Astrocyte (in vitro differentiated cells and primary cell): ENCODE measurements around the gene RRP9. TPM values are rescaled to one million over a fixed set of nuclear protein-coding genes. Genes with fewer than 3 reads are reported as not detected.

Experiments used
- DNase-seq: peaks from one replicate; pipeline ENCODE4 v3.0.0-alpha.2; 2010; ENCODE audit warnings: low read depth
- FAIRE-seq: peaks from 2 replicates; lab custom pipeline; 2011; peaks lifted over from hg19 to GRCh38; lab: Jason Lieb, UNC
- H2AFZ ChIP-seq: 2 replicates; pipeline ENCODE4 v1.6.0; 2012; ENCODE audit warnings: low read depth, low read length, inconsistent platforms
- H3K27ac ChIP-seq: 2 replicates; pipeline ENCODE4 v1.5.1; 2011; ENCODE audit warnings: low read depth, low read length, inconsistent platforms
- H3K27me3 ChIP-seq: 2 replicates; pipeline ENCODE4 v1.6.0; 2011; ENCODE audit warnings: low read length, inconsistent platforms; ENCODE audit not compliant: insufficient read depth
- H3K36me3 ChIP-seq: 2 replicates; pipeline ENCODE4 v1.5.1; 2011; ENCODE audit warnings: low read length, inconsistent platforms; ENCODE audit not compliant: insufficient read depth
- H3K4me1 ChIP-seq: 2 replicates; pipeline ENCODE4 v1.5.1; 2011; ENCODE audit warnings: low read length, inconsistent platforms; ENCODE audit not compliant: insufficient read depth
- H3K4me2 ChIP-seq: 2 replicates; pipeline ENCODE4 v1.6.0; 2012; ENCODE audit warnings: low read length, inconsistent platforms
- H3K4me3 ChIP-seq: 2 replicates; pipeline ENCODE4 v1.5.1; 2011; ENCODE audit warnings: low read depth, mild to moderate bottlenecking, low read length, inconsistent platforms; ENCODE audit not compliant: insufficient read depth
- H3K79me2 ChIP-seq: 2 replicates; pipeline ENCODE4 v1.6.0; 2012; ENCODE audit warnings: mild to moderate bottlenecking, low read length, inconsistent platforms; ENCODE audit not compliant: insufficient read depth
- H3K9ac ChIP-seq: 2 replicates; pipeline ENCODE4 v1.6.0; 2012; ENCODE audit warnings: mild to moderate bottlenecking, low read length, inconsistent platforms
- H3K9me3 ChIP-seq: 2 replicates; pipeline ENCODE4 v1.5.1; 2012; ENCODE audit warnings: low read depth, mild to moderate bottlenecking, low read length, inconsistent platforms; ENCODE audit not compliant: insufficient read depth
- H4K20me1 ChIP-seq: 2 replicates; pipeline ENCODE4 v1.6.0; 2012; ENCODE audit warnings: low read length, inconsistent platforms; ENCODE audit not compliant: insufficient read depth
- H3K27ac Mint-ChIP-seq: one replicate; pipeline ENCODE4 v1.8.0; 2021; ENCODE audit warnings: mild to moderate bottlenecking, mixed read lengths; ENCODE audit not compliant: unreplicated experiment
- H3K27me3 Mint-ChIP-seq: one replicate; pipeline ENCODE4 v1.8.0; 2021; ENCODE audit warnings: low read depth, mixed read lengths; ENCODE audit not compliant: unreplicated experiment
- H3K36me3 Mint-ChIP-seq: one replicate; pipeline ENCODE4 v1.8.0; 2021; ENCODE audit warnings: low read depth, mixed read lengths; ENCODE audit not compliant: unreplicated experiment
- H3K4me1 Mint-ChIP-seq: one replicate; pipeline ENCODE4 v1.8.0; 2021; ENCODE audit warnings: low read depth, mixed read lengths; ENCODE audit not compliant: unreplicated experiment
- H3K4me3 Mint-ChIP-seq: one replicate; pipeline ENCODE4 v1.8.0; 2021; ENCODE audit warnings: mild to moderate bottlenecking, moderate library complexity, mixed read lengths; ENCODE audit not compliant: unreplicated experiment
- H3K9me3 Mint-ChIP-seq: one replicate; pipeline ENCODE4 v1.8.0; 2021; ENCODE audit warnings: mild to moderate bottlenecking, mixed read lengths; ENCODE audit not compliant: unreplicated experiment
- CTCF ChIP-seq: IDR thresholded peaks from 2 replicates; pipeline ENCODE4 v1.5.1; 2011; ENCODE audit warnings: low read depth, mild to moderate bottlenecking, inconsistent platforms, low read length, moderate library complexity; ENCODE audit not compliant: insufficient read depth
- EZH2 ChIP-seq: IDR thresholded peaks from 2 replicates; pipeline ENCODE4 v1.6.1; 2012; ENCODE audit warnings: mild to moderate bottlenecking, low read length, inconsistent platforms; ENCODE audit not compliant: insufficient read depth
- total RNA-seq: library from RNA; stranded (reverse); gene quantifications from 2 replicates; pipeline ENCODE4 v1.2.1, GENCODE V29; 2021

Gene RRP9
- total RNA-seq, 1 donor from 2014 or later, result 22.9 TPM

- Histone ChIP-seq H3K9me3 (no peaks in the 10 kb centered on the region), H3K79me2 (peaks cover 17% of the 10 kb centered on the region), H4K20me1 (peaks cover 6% of the 10 kb centered on the region), H2AFZ (peak overlapping the region; percentile 79), H3K27ac (peak overlapping the region; percentile 73), H3K4me2 (peak overlapping the region; percentile 99), H3K9ac (peak overlapping the region; percentile 83), H3K4me3 (peak overlapping the region; percentile 71), H3K4me1 (peaks cover 15% of the 10 kb centered on the region), H3K27me3 (no peaks in the 10 kb centered on the region), H3K36me3 (peaks cover 2% of the 10 kb centered on the region)
- FAIRE-seq (no peak), DNase-seq (no peak)
- peaks cover 4% of the 10 kb centered on the region for H3K4me1 Mint-ChIP-seq
- no peaks in the 10 kb centered on the region for H3K9me3 Mint-ChIP-seq
- no peak for TF ChIP-seq EZH2
- peak; percentile 50 for TF ChIP-seq CTCF
- H3K27me3 Mint-ChIP-seq, result no peaks in the 10 kb centered on the region
- H3K27ac Mint-ChIP-seq, result peak overlapping the region; percentile 64
- H3K4me3 Mint-ChIP-seq, result peak overlapping the region; percentile 83
- H3K36me3 Mint-ChIP-seq, result no peaks in the 10 kb centered on the region
These were observed 40.7 kb upstream of the RRP9 start for GRCh38 chr3:51982352-51982837.

- H3K4me1 ChIP-seq, result peaks cover 22% of the 10 kb centered on the region
- TF ChIP-seq EZH2 (no peak), CTCF (no peak)
- H3K79me2 ChIP-seq, result peaks cover 17% of the 10 kb centered on the region
- Mint-ChIP-seq H3K4me1 (peaks cover 4% of the 10 kb centered on the region), H3K9me3 (no peaks in the 10 kb centered on the region), H3K36me3 (no peaks in the 10 kb centered on the region), H3K27me3 (no peaks in the 10 kb centered on the region), H3K27ac (no peak overlapping the region), H3K4me3 (no peak overlapping the region)
- H3K9ac ChIP-seq, result no peak overlapping the region
- DNase-seq (no peak), FAIRE-seq (no peak)
- H2AFZ ChIP-seq, result no peak overlapping the region
- H3K36me3 ChIP-seq, result peaks cover 2% of the 10 kb centered on the region
- H3K27ac ChIP-seq, result no peak overlapping the region
- H3K9me3 ChIP-seq, result no peaks in the 10 kb centered on the region
- peaks cover 6% of the 10 kb centered on the region for H4K20me1 ChIP-seq
- H3K27me3 ChIP-seq, result no peaks in the 10 kb centered on the region
- no peak overlapping the region for H3K4me3 ChIP-seq
- no peak overlapping the region for H3K4me2 ChIP-seq
These were observed 38.5 kb upstream of the RRP9 start for GRCh38 chr3:51980253-51980652.

- Histone ChIP-seq H3K4me2 (no peak overlapping the region), H3K9ac (no peak overlapping the region), H3K4me1 (peaks cover 30% of the 10 kb centered on the region), H3K9me3 (no peaks in the 10 kb centered on the region), H3K36me3 (peaks cover 2% of the 10 kb centered on the region), H3K27ac (no peak overlapping the region), H3K79me2 (peaks cover 14% of the 10 kb centered on the region), H4K20me1 (peaks cover 6% of the 10 kb centered on the region), H2AFZ (no peak overlapping the region), H3K27me3 (no peaks in the 10 kb centered on the region), H3K4me3 (no peak overlapping the region)
- Mint-ChIP-seq H3K27me3 (no peaks in the 10 kb centered on the region), H3K9me3 (no peaks in the 10 kb centered on the region), H3K27ac (no peak overlapping the region), H3K4me3 (no peak overlapping the region), H3K4me1 (peaks cover 8% of the 10 kb centered on the region), H3K36me3 (no peaks in the 10 kb centered on the region)
- no peak for TF ChIP-seq EZH2
- TF ChIP-seq CTCF, result no peak
- FAIRE-seq, result no peak
- no peak for DNase-seq
These were observed 36.4 kb upstream of the RRP9 start for GRCh38 chr3:51978143-51978502.
